PC-9 (cell line): ENCODE results near the gene CLPTM1L. TPM values are rescaled to one million over a fixed set of nuclear protein-coding genes. Genes with fewer than 3 reads are reported as not detected.

Experiments used
- BruUV-seq: library from RNA; stranded (reverse); fragments of 400-500 nt; replicated peaks from 2 replicates; lab custom pipeline; 2021; lab: Mats Ljungman, UMichigan
- CTCF ChIA-PET: fragments of 300-600 bp; sonication (Branson Sonifier 250); formaldehyde crosslinking; loops from one replicate; lab custom pipeline; 2022; ENCODE audit warnings: antibody characterized with exemption; lab: Charles Lee
- POLR2A ChIA-PET: fragments of 300-600 bp; sonication (Branson Sonifier 250); formaldehyde crosslinking; loops from one replicate; lab custom pipeline; 2022; ENCODE audit warnings: antibody characterized with exemption; ENCODE audit not compliant: unreplicated experiment; lab: Charles Lee
- DNase-seq, 2 experiments: peaks; one replicate each; pipeline versions ENCODE4 v3.0.0 to v3.0.0-alpha.2; 2015 to 2022; ENCODE audit warnings: mixed read lengths in 1 of 2
- H2AFZ ChIP-seq: fragments of 200-600 bp; sonication (generic); 2 replicates; pipeline ENCODE4 v1.8.1; 2017; ENCODE audit warnings: antibody characterized with exemption
- H3F3A ChIP-seq: fragments of 200-600 bp; sonication (generic); 2 replicates; pipeline ENCODE4 v1.8.1; 2017; ENCODE audit warnings: antibody characterized with exemption, mild to moderate bottlenecking, low read depth; ENCODE audit not compliant: insufficient read depth
- H3K27ac ChIP-seq: fragments of 200-600 bp; sonication (generic); 2 replicates; pipeline ENCODE4 v1.6.1; 2016; ENCODE audit warnings: mixed run types
- H3K27me3 ChIP-seq: fragments of 200-600 bp; sonication (generic); 2 replicates; pipeline ENCODE4 v1.6.1; 2016; ENCODE audit warnings: low read depth, mixed run types; ENCODE audit not compliant: insufficient read depth
- H3K36me3 ChIP-seq: fragments of 200-600 bp; sonication (generic); 2 replicates; pipeline ENCODE4 v1.6.1; 2016; ENCODE audit warnings: low read depth, mixed run types
- H3K4me1 ChIP-seq: fragments of 200-600 bp; sonication (generic); replicated peaks from 2 replicates; pipeline ENCODE4 v1.6.1; 2016; ENCODE audit warnings: mixed run types; ENCODE audit not compliant: insufficient read depth
- H3K4me2 ChIP-seq: fragments of 200-600 bp; sonication (generic); 2 replicates; pipeline ENCODE4 v1.6.1; 2017; ENCODE audit warnings: mixed run types
- H3K4me3 ChIP-seq: fragments of 200-600 bp; sonication (generic); 2 replicates; pipeline ENCODE4 v1.6.1; 2016; ENCODE audit warnings: mixed run types
- H3K79me2 ChIP-seq: fragments of 200-600 bp; sonication (generic); 2 replicates; pipeline ENCODE4 v1.6.1; 2017; ENCODE audit warnings: low read depth, mixed run types
- H3K9me2 ChIP-seq: fragments of 200-600 bp; sonication (generic); 2 replicates; pipeline ENCODE4 v1.8.1; 2017; ENCODE audit warnings: mild to moderate bottlenecking; ENCODE audit not compliant: insufficient read depth
- H3K9me3 ChIP-seq: fragments of 200-600 bp; sonication (generic); 2 replicates; pipeline ENCODE4 v1.8.1; 2016; ENCODE audit warnings: low read depth; ENCODE audit not compliant: insufficient read depth
- H4K20me1 ChIP-seq: fragments of 200-600 bp; sonication (generic); 2 replicates; pipeline ENCODE4 v1.8.1; 2017; ENCODE audit not compliant: insufficient read depth
- EZH2 ChIP-seq: fragments of 200-600 bp; sonication (generic); IDR thresholded peaks from 2 replicates; pipeline ENCODE4 v1.8.0; 2017; ENCODE audit warnings: antibody characterized with exemption, low read depth
- intact Hi-C: fragments of 100-400 bp; cut with micrococcal nuclease; formaldehyde crosslinking; loops from one replicate; pipeline ENCODE4 v1.10.0; 2022; ENCODE audit not compliant: unreplicated experiment
- total RNA-seq: library from RNA; stranded (reverse); gene quantifications from 2 replicates; pipeline ENCODE4 v1.2.3, GENCODE V29; 2021
- TF ChIP-seq, protein P1 (sequence below): fragments of 200-600 bp; sonication (generic); conservative IDR thresholded peaks from 2 replicates; pipeline ENCODE4 v1.6.1; 2017; ENCODE audit warnings: mixed run types, antibody characterized with exemption, mild to moderate bottlenecking, moderate library complexity

Gene CLPTM1L
- total RNA-seq, 1 experiment from 2014 or later, result 260 TPM

GRCh38 chr5:1299961-1300360 is 44.9 kb downstream of the CLPTM1L start:
- H3F3A ChIP-seq, result peaks cover 8% of the 10 kb centered on the region; the same call in 1 of the 2 replicates
- TF ChIP-seq EZH2, result no peak
- TF ChIP-seq, protein P1, sequence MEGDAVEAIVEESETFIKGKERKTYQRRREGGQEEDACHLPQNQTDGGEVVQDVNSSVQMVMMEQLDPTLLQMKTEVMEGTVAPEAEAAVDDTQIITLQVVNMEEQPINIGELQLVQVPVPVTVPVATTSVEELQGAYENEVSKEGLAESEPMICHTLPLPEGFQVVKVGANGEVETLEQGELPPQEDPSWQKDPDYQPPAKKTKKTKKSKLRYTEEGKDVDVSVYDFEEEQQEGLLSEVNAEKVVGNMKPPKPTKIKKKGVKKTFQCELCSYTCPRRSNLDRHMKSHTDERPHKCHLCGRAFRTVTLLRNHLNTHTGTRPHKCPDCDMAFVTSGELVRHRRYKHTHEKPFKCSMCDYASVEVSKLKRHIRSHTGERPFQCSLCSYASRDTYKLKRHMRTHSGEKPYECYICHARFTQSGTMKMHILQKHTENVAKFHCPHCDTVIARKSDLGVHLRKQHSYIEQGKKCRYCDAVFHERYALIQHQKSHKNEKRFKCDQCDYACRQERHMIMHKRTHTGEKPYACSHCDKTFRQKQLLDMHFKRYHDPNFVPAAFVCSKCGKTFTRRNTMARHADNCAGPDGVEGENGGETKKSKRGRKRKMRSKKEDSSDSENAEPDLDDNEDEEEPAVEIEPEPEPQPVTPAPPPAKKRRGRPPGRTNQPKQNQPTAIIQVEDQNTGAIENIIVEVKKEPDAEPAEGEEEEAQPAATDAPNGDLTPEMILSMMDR, result no peak
- H4K20me1 ChIP-seq, result no peaks in the 10 kb centered on the region
- no peaks in the 10 kb centered on the region for H3K79me2 ChIP-seq
- POLR2A ChIA-PET, result no interaction called here
- no peak overlapping the region for H3K4me3 ChIP-seq
- no peak overlapping the region for H3K4me2 ChIP-seq
- BruUV-seq, result no TSS peak
- peaks cover 58% of the 10 kb centered on the region for H3K27me3 ChIP-seq
- no peaks in the 10 kb centered on the region for H3K36me3 ChIP-seq
- H3K27ac ChIP-seq, result no peak overlapping the region
- intact Hi-C loops, result no loop called here
- H2AFZ ChIP-seq, result no peak overlapping the region
- no peaks in the 10 kb centered on the region for H3K4me1 ChIP-seq
- DNase-seq, result no peak
- H3K9me2 ChIP-seq, result no peaks in the 10 kb centered on the region
- CTCF ChIA-PET, result no interaction called here
- no peaks in the 10 kb centered on the region for H3K9me3 ChIP-seq

DNA sequence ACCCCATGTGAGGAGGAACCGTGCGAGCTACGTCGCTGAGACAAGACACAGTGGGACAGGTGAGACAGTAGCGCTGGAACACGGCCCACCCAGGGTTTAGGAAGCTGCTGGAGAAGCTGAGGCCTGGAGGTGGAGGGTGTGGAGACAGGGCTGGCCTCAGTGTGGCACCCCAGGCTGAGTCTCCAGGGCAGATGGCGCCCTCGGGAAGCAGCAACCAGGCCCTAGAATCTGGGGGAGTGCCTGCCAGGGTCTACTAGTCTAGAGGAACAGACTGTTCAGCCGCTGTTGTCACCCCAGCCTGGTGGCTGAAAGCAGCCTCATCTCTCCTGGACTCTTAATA is 45.4 kb downstream of the CLPTM1L start:
- no peaks in the 10 kb centered on the region for H3K79me2 ChIP-seq
- intact Hi-C loops, result no loop called here
- no peaks in the 10 kb centered on the region for H3K36me3 ChIP-seq
- peaks cover 53% of the 10 kb centered on the region for H3K27me3 ChIP-seq
- no TSS peak for BruUV-seq
- no peaks in the 10 kb centered on the region for H4K20me1 ChIP-seq
- no peak overlapping the region for H3K4me3 ChIP-seq
- no peak overlapping the region for H2AFZ ChIP-seq
- CTCF ChIA-PET, result no interaction called here
- no peak for TF ChIP-seq EZH2
- TF ChIP-seq, protein P1, result no peak
- peaks cover 8% of the 10 kb centered on the region; the same call in 1 of the 2 replicates for H3F3A ChIP-seq
- POLR2A ChIA-PET, result no interaction called here
- H3K4me2 ChIP-seq, result no peak overlapping the region
- H3K9me3 ChIP-seq, result no peaks in the 10 kb centered on the region
- no peak for DNase-seq
- H3K9me2 ChIP-seq, result no peaks in the 10 kb centered on the region
- H3K27ac ChIP-seq, result no peak overlapping the region
- H3K4me1 ChIP-seq, result no peaks in the 10 kb centered on the region

GRCh38 chr5:1298723-1299510 is 46.0 kb downstream of the CLPTM1L start:
- peaks cover 47% of the 10 kb centered on the region for H3K27me3 ChIP-seq
- TF ChIP-seq, protein P1, result no peak
- no TSS peak for BruUV-seq
- H3K9me3 ChIP-seq, result no peaks in the 10 kb centered on the region
- no peak for DNase-seq
- POLR2A ChIA-PET, result no interaction called here
- H3K4me1 ChIP-seq, result no peaks in the 10 kb centered on the region
- H3K36me3 ChIP-seq, result no peaks in the 10 kb centered on the region
- H3F3A ChIP-seq, result peaks cover 8% of the 10 kb centered on the region; the same call in 1 of the 2 replicates
- H3K9me2 ChIP-seq, result no peaks in the 10 kb centered on the region
- intact Hi-C loops, result no loop called here
- no peak overlapping the region for H3K4me2 ChIP-seq
- no peak overlapping the region for H3K27ac ChIP-seq
- H2AFZ ChIP-seq, result no peak overlapping the region
- H3K4me3 ChIP-seq, result no peak overlapping the region
- no peaks in the 10 kb centered on the region for H4K20me1 ChIP-seq
- CTCF ChIA-PET, result no interaction called here
- no peaks in the 10 kb centered on the region for H3K79me2 ChIP-seq
